HepG2 (cell line): Measurements from ENCODE around the gene RNF149. TPM values are rescaled to one million over a fixed set of nuclear protein-coding genes. Genes with fewer than 3 reads are reported as not detected.
A peak's percentile ranks its signal among the peaks of the same experiment; 100 is the strongest.
"Not testable (repeated sequence)": the region's sequence is repeated elsewhere in the genome, so short reads cannot be mapped to it uniquely, and the experiment has no call there.

Experiments used
- ATAC-seq: fragments of 200-7000 bp; cut with Tn5 transposase; 3 replicates; pipeline ENCODE4 v1.9.1; 2020; ENCODE audit warnings: mild to moderate bottlenecking, moderate library complexity
- BruUV-seq: library from RNA; stranded (reverse); fragments of 400-500 nt; replicated peaks from 2 replicates; lab custom pipeline; 2021; lab: Mats Ljungman, UMichigan
- CTCF ChIA-PET: fragments of 300-600 bp; formaldehyde crosslinking; extraction: SDS; loops from one replicate; lab custom pipeline; 2021; ENCODE audit warnings: low total read pairs, inconsistent platforms, low intra/inter-chr PET ratio; lab: Yijun Ruan, JAX
- POLR2A ChIA-PET: fragments of 350-600 bp; sonication (Branson Sonifier 250); formaldehyde crosslinking; loops from one replicate; lab custom pipeline; 2020; ENCODE audit warnings: antibody characterized with exemption, inconsistent platforms; lab: Yijun Ruan, JAX
- DNase-seq: peaks from one replicate; pipeline ENCODE4 v3.0.0-alpha.2; 2015; ENCODE audit warnings: low spot score
- FAIRE-seq: peaks from 3 replicates; lab custom pipeline; 2011; peaks lifted over from hg19 to GRCh38; lab: Jason Lieb, UNC
- H2AFZ ChIP-seq: one replicate; pipeline ENCODE4 v1.6.1; 2011; ENCODE audit warnings: low read length, inconsistent platforms
- H3K27ac ChIP-seq: fragments of 300-600 bp; 3 replicates; pipeline ENCODE4 v1.8.0; 2011; ENCODE audit warnings: mixed run types, mild to moderate bottlenecking, mixed read lengths, low read length, inconsistent platforms; ENCODE audit not compliant: insufficient read depth; ENCODE audit errors: extremely low read length
- H3K27me3 ChIP-seq, 2 experiments: fragments of 200-600 bp in 1 of 2; 2 replicates in 1 of 2; 3 replicates in 1 of 2; pipeline versions ENCODE4 v1.6.0 to v1.8.0; 2011; ENCODE audit warnings: low read length in 2 of 2, mild to moderate bottlenecking in 2 of 2, moderate library complexity in 2 of 2, inconsistent platforms in 1 of 2; ENCODE audit not compliant: insufficient read depth in 2 of 2, control insufficient read depth in 1 of 2
- H3K36me3 ChIP-seq, 2 experiments: fragments of 200-600 bp in 1 of 2; replicated peaks in 1 of 2; 2 replicates in 1 of 2; 3 replicates in 1 of 2; pipeline versions ENCODE4 v1.5.1 to v1.8.0; 2011; ENCODE audit warnings: low read length in 2 of 2, inconsistent platforms in 1 of 2; ENCODE audit not compliant: insufficient read depth in 2 of 2, control insufficient read depth in 1 of 2
- H3K4me1 ChIP-seq: 2 replicates; pipeline ENCODE4 v1.5.1; 2012; ENCODE audit warnings: low read length, inconsistent platforms; ENCODE audit not compliant: insufficient read depth
- H3K4me2 ChIP-seq: 2 replicates; pipeline ENCODE4 v1.6.0; 2011; ENCODE audit warnings: low read depth, low read length, inconsistent platforms
- H3K4me3 ChIP-seq, 3 experiments: fragments of 200-600 bp in 1 of 3; sonication (generic), shearing (Covaris generic) in 1 of 3; replicated peaks in 1 of 3; 2 replicates each; pipeline ENCODE4 v1.5.1; 2011 to 2016; ENCODE audit warnings: low read length in 3 of 3, inconsistent platforms in 2 of 3, low read depth in 2 of 3, mild to moderate bottlenecking in 2 of 3, control low read depth in 1 of 3, mixed read lengths in 1 of 3; ENCODE audit not compliant: insufficient read depth in 1 of 3
- H3K79me2 ChIP-seq: one replicate; pipeline ENCODE4 v1.6.1; 2011; ENCODE audit warnings: low read length, inconsistent platforms; ENCODE audit not compliant: insufficient read depth
- H3K9ac ChIP-seq: 2 replicates; pipeline ENCODE4 v1.6.0; 2011; ENCODE audit warnings: mild to moderate bottlenecking, low read depth, low read length, inconsistent platforms; ENCODE audit not compliant: insufficient read depth
- H3K9me3 ChIP-seq: 2 replicates; pipeline ENCODE4 v1.5.1; 2012; ENCODE audit warnings: mild to moderate bottlenecking, low read length
- H4K20me1 ChIP-seq: 2 replicates; pipeline ENCODE4 v1.6.0; 2011; ENCODE audit warnings: inconsistent platforms, mild to moderate bottlenecking, low read length, moderate library complexity; ENCODE audit not compliant: insufficient read depth
- FOSL2 ChIP-seq: sonication (generic); formaldehyde crosslinking; IDR thresholded peaks from 2 replicates; pipeline ENCODE4 v1.4.0; 2020; ENCODE audit warnings: missing genetic modification reagents
- HOXA3 ChIP-seq: sonication (generic); formaldehyde crosslinking; IDR thresholded peaks from 2 replicates; pipeline ENCODE4 v1.5.0; 2020; ENCODE audit warnings: missing genetic modification reagents
- IKZF5 ChIP-seq: IDR thresholded peaks from 2 replicates; pipeline ENCODE4 v1.6.1; 2018; ENCODE audit warnings: missing genetic modification reagents, mild to moderate bottlenecking, missing compliant biosample characterization
- POLR2A ChIP-seq, 2 experiments: IDR thresholded peaks; 2 replicates each; pipeline ENCODE4 v1.6.1; 2011; ENCODE audit warnings: low read depth in 2 of 2, low read length in 2 of 2, mild to moderate bottlenecking in 1 of 2, moderate library complexity in 1 of 2; ENCODE audit not compliant: insufficient read depth in 1 of 2
- POLR2AphosphoS5 ChIP-seq: IDR thresholded peaks from 2 replicates; pipeline ENCODE4 v1.6.1; 2012; ENCODE audit warnings: low read depth, low read length
- RXRB ChIP-seq: IDR thresholded peaks from 2 replicates; pipeline ENCODE4 v1.6.1; 2016; ENCODE audit warnings: borderline replicate concordance, missing genetic modification reagents, missing compliant biosample characterization
- SPEN ChIP-seq: sonication (generic); formaldehyde crosslinking; IDR thresholded peaks from 2 replicates; pipeline ENCODE4 v1.5.1; 2020; ENCODE audit warnings: low read depth, mild to moderate bottlenecking, missing genetic modification reagents
- ZBTB38 ChIP-seq: sonication (generic); formaldehyde crosslinking; IDR thresholded peaks from 2 replicates; pipeline ENCODE4 v1.5.1; 2020; ENCODE audit warnings: mild to moderate bottlenecking, missing genetic modification reagents
- ZBTB40 ChIP-seq, 2 experiments: fragments of 450-650 bp in 1 of 2; sonication (generic) in 1 of 2; formaldehyde crosslinking in 1 of 2; IDR thresholded peaks; 2 replicates each; pipeline versions ENCODE4 v1.6.1 to v1.8.0; 2016 to 2022; ENCODE audit warnings: antibody characterized with exemption in 1 of 2, mild to moderate bottlenecking in 1 of 2, missing genetic modification reagents in 1 of 2
- ZFX ChIP-seq: sonication (generic); formaldehyde crosslinking; IDR thresholded peaks from 2 replicates; pipeline ENCODE4 v1.4.0; 2020; ENCODE audit warnings: mild to moderate bottlenecking, low read depth, missing genetic modification reagents, moderate library complexity
- ZMYM4 ChIP-seq: sonication (generic); formaldehyde crosslinking; IDR thresholded peaks from 2 replicates; pipeline ENCODE4 v1.8.1; 2023; ENCODE audit warnings: mild to moderate bottlenecking, missing genetic modification reagents
- WGBS: methylation state at CpG from one replicate; pipeline ENCODE4 v1.1.6; 2017; ENCODE audit warnings: low lambda C conversion rate; 5-methylcytosine and 5-hydroxymethylcytosine counted together
- in situ Hi-C: cut with HindIII; loops from 2 replicates; pipeline ENCODE4 v1.10.0; 2017; ENCODE audit warnings: low pct_unique_long_range_greater_than_20kb; ENCODE audit not compliant: extremely low pct_ligation_motif_present
- intact Hi-C: fragments of 100-400 bp; cut with micrococcal nuclease; formaldehyde crosslinking; loops from one replicate; pipeline ENCODE4 v1.10.0; 2022; ENCODE audit not compliant: unreplicated experiment
- polyA plus RNA-seq, 8 experiments: library from polyadenylated mRNA; depleted of rRNA in 3 of 8; stranded (reverse) in 7 of 8; unstranded in 1 of 8; fragments of >200 nt; fragmentation: Illumina TruSeq in 4 of 8; extraction: Trizol in 4 of 8; gene quantifications; 2 replicates each; pipeline versions ENCODE4 v1.2.1 to v1.2.3, GENCODE V29; 2011 to 2016; ENCODE audit warnings: low read depth in 4 of 8, missing spikeins in 1 of 8, mixed read lengths in 1 of 8; ENCODE audit not compliant: insufficient read depth in 1 of 8
- total RNA-seq, 5 experiments: library from RNA; depleted of rRNA; stranded (reverse); fragments of >200 nt; fragmentation: Illumina TruSeq; extraction: Trizol; gene quantifications; 2 replicates each; pipeline ENCODE4 v1.2.3, GENCODE V29; 2016; ENCODE audit warnings: low read depth in 1 of 5

RNF149 gene
- total and polyA plus RNA-seq, 2 of the 13 experiments (the other 11 are each of a cell fraction or from before 2014, with no cell fraction given) = 87.6 to 109 TPM

- H2AFZ ChIP-seq; BruUV-seq; FAIRE-seq; H3K27me3 ChIP-seq; H3K36me3 ChIP-seq; ATAC-seq; H3K9me3 ChIP-seq; DNase-seq; H4K20me1 ChIP-seq; in situ Hi-C loops; TF ChIP-seq ZBTB40 (IDR thresholded peaks at IDR 0.05): not testable (repeated sequence)
- CTCF ChIA-PET = interaction anchor here (0.7 to 2.7 kb wide), 6 partner anchors 11 to 239 kb away, joined by 3 to 20 read pairs (median 7); no protein-coding TSS in a partner anchor
- 0 out of 2 replicates have a peak, but pooled peaks have one; percentile 6 for TF ChIP-seq FOSL2 (CRISPR knock-in tag)
- TF ChIP-seq SPEN = 0 out of 2 replicates have a peak, but pooled peaks have one; percentile 33
- 0 out of 2 replicates have a peak, but pooled peaks have one; percentile 2 for TF ChIP-seq ZFX (CRISPR knock-in tag)
- TF ChIP-seq HOXA3 (CRISPR knock-in tag) = 0 out of 2 replicates have a peak, but pooled peaks have one; percentile 30
- 0 out of 2 replicates have a peak, but pooled peaks have one; percentile 2 for TF ChIP-seq IKZF5
- TF ChIP-seq ZBTB40 (CRISPR knock-in tag; IDR thresholded peaks at IDR 0.05) = 0 out of 2 replicates have a peak, but pooled peaks have one; percentile 27
- TF ChIP-seq POLR2A (IDR thresholded peaks at IDR 0.05; ENCODE audit: insufficient read depth in 1 of 2, low read depth in 2 of 2, low read length in 2 of 2) = peak in 1 of 2 experiments; percentile 47; a peak in 2 of 4 replicates
- TF ChIP-seq ZBTB38 = peak; percentile 86; the same call in 1 of the 2 replicates
- TF ChIP-seq ZMYM4 (CRISPR knock-in tag) = peak; percentile 49; the same call in 1 of the 2 replicates
- TF ChIP-seq POLR2AphosphoS5 = peak; percentile 6; the same call in 1 of the 2 replicates
- TF ChIP-seq RXRB (CRISPR knock-in tag) = 0 out of 2 replicates have a peak, but pooled peaks have one; percentile 6
- Histone ChIP-seq H3K4me3 (peak overlapping the region; percentile 66 to 80 (median 70); a peak in 5 of 6 replicates), H3K4me2 (peak overlapping the region; percentile 94), H3K79me2 (peaks cover 35% of the 10 kb centered on the region), H3K9ac (peak overlapping the region; percentile 78; the same call in 1 of the 2 replicates), H3K27ac (peak overlapping the region; percentile 86), H3K4me1 (peaks cover 75% of the 10 kb centered on the region)
- WGBS = 82% methylated on average over 10 of the region's 10 CpGs
- POLR2A ChIA-PET = interaction anchor here (0.7 to 4.1 kb wide), 5 partner anchors 7 to 710 kb away, joined by 3 to 53 read pairs (median 3); no protein-coding TSS in a partner anchor
- intact Hi-C loops = loop anchor here (1.0 to 2.0 kb wide), 3 partner anchors 12 to 55 kb away; no protein-coding TSS in a partner anchor
Measured at GRCh38 chr2:101251246-101251781, 57.2 kb downstream of the RNF149 start.
